Mucosa of gallbladder (tissue), 1 donor: ENCODE measurements around the gene AGAP2. TPM values are rescaled to one million over a fixed set of nuclear protein-coding genes. Genes with fewer than 3 reads are reported as not detected.

Experiments used
- DNase-seq: peaks from one replicate; pipeline ENCODE4 v3.0.0-alpha.2; 2020; ENCODE audit warnings: low spot score
- total RNA-seq: library from RNA; stranded (reverse); gene quantifications from one replicate; pipeline ENCODE4 v1.2.1, GENCODE V29; 2021
- donor health status: DM: no; HTN: no; CAD: no.

Gene AGAP2
- total RNA-seq, 1 donor from 2014 or later: 2.6 TPM

GRCh38 chr12:57767876-57768275, 29.3 kb upstream of the AGAP2 start:
- no peak for DNase-seq

GRCh38 chr12:57767305-57767698, 28.8 kb upstream of the AGAP2 start:
- no peak for DNase-seq

- DNase-seq: no peak
Measured at GRCh38 chr12:57766464-57767304, 28.1 kb upstream of the AGAP2 start, which contains the start of gene CYP27B1. Gene CYP27B1, minus strand, starts transcription at chr12:57767078. Its CDS starts 37 bp downstream, at chr12:57767041.

- DNase-seq: no peak
Measured at GRCh38 chr12:57765698-57766463, 27.3 kb upstream of the AGAP2 start.

- DNase-seq: no peak
Measured at GRCh38 chr12:57765003-57765697, 26.6 kb upstream of the AGAP2 start.

- DNase-seq: no peak
Measured at GRCh38 chr12:57764662-57765002, 26.1 kb upstream of the AGAP2 start.

- DNase-seq: no peak
Measured at GRCh38 chr12:57763881-57764661, 25.5 kb upstream of the AGAP2 start.

- DNase-seq: no peak
Measured at GRCh38 chr12:57762463-57762862, 23.9 kb upstream of the AGAP2 start.

GRCh38 chr12:57761391-57761998, 23.0 kb upstream of the AGAP2 start:
- DNase-seq: no peak

- no peak for DNase-seq
Measured at GRCh38 chr12:57760347-57760982, 21.9 kb upstream of the AGAP2 start.

- no peak for DNase-seq
Measured at GRCh38 chr12:57759360-57759980, 20.9 kb upstream of the AGAP2 start.

GRCh38 chr12:57758552-57759359, 20.2 kb upstream of the AGAP2 start:
- DNase-seq: no peak

- no peak for DNase-seq
Measured at GRCh38 chr12:57757771-57758170, 19.2 kb upstream of the AGAP2 start.

- no peak for DNase-seq
Measured at GRCh38 chr12:57756406-57757341, 18.1 kb upstream of the AGAP2 start.

- no peak for DNase-seq
Measured at GRCh38 chr12:57755454-57756372, 17.2 kb upstream of the AGAP2 start.

GRCh38 chr12:57755194-57755453, 16.6 kb upstream of the AGAP2 start:
- DNase-seq: no peak

- DNase-seq: peak; percentile 74
Measured at GRCh38 chr12:57754411-57755193, 16.1 kb upstream of the AGAP2 start, which contains the start of gene MARCHF9. Gene MARCHF9, plus strand, starts transcription at chr12:57755103. Its CDS starts 426 bp downstream, at chr12:57755529.
